HepG2 (cell line): Measurements from ENCODE around the gene ANKS3. TPM values are rescaled to one million over a fixed set of nuclear protein-coding genes. Genes with fewer than 3 reads are reported as not detected.

Experiments
- HCFC1 ChIP-seq: fragments of 150-350 bp; IDR thresholded peaks from 2 replicates; pipeline ENCODE4 v1.6.1; 2014; ENCODE audit warnings: low read depth, low read length
- KMT2B ChIP-seq: IDR thresholded peaks from 2 replicates; pipeline ENCODE4 v1.6.1; 2016; ENCODE audit warnings: missing genetic modification reagents, missing compliant biosample characterization
- LRRFIP1 ChIP-seq: sonication (generic); formaldehyde crosslinking; conservative IDR thresholded peaks from 2 replicates; pipeline ENCODE4 v1.4.0; 2020; ENCODE audit warnings: missing genetic modification reagents
- NFE2L1 ChIP-seq: sonication (generic); formaldehyde crosslinking; IDR thresholded peaks from 2 replicates; pipeline ENCODE4 v1.4.0; 2020; ENCODE audit warnings: missing genetic modification reagents, mild to moderate bottlenecking, borderline replicate concordance
- PHF5A ChIP-seq: IDR thresholded peaks from one replicate; pipeline ENCODE4 v1.6.1; 2018; ENCODE audit warnings: low read depth, missing genetic modification reagents; ENCODE audit not compliant: unreplicated experiment
- POLR2AphosphoS5 ChIP-seq: IDR thresholded peaks from 2 replicates; pipeline ENCODE4 v1.6.1; 2012; ENCODE audit warnings: low read depth, low read length
- TSC22D2 ChIP-seq: sonication (generic); formaldehyde crosslinking; IDR thresholded peaks from 2 replicates; pipeline ENCODE4 v1.5.1; 2020; ENCODE audit warnings: missing genetic modification reagents, mild to moderate bottlenecking, borderline replicate concordance
- YEATS4 ChIP-seq: sonication (generic); formaldehyde crosslinking; IDR thresholded peaks from 2 replicates; pipeline ENCODE4 v1.4.0; 2020; ENCODE audit warnings: missing genetic modification reagents, borderline replicate concordance
- ZBTB14 ChIP-seq: sonication (generic); formaldehyde crosslinking; IDR thresholded peaks from 2 replicates; pipeline ENCODE4 v1.4.0; 2020; ENCODE audit warnings: missing genetic modification reagents
- ZBTB39 ChIP-seq: sonication (generic); formaldehyde crosslinking; IDR thresholded peaks from 2 replicates; pipeline ENCODE4 v1.5.0; 2020; ENCODE audit warnings: missing genetic modification reagents
- ZFP37 ChIP-seq: sonication (generic); formaldehyde crosslinking; IDR thresholded peaks from 2 replicates; pipeline ENCODE4 v1.4.0; 2020; ENCODE audit warnings: missing genetic modification reagents, borderline replicate concordance
- ZNF280B ChIP-seq: sonication (generic); formaldehyde crosslinking; IDR thresholded peaks from 2 replicates; pipeline ENCODE4 v1.5.0; 2020; ENCODE audit warnings: missing genetic modification reagents, mild to moderate bottlenecking, borderline replicate concordance
- ZNF674 ChIP-seq: sonication (generic); formaldehyde crosslinking; IDR thresholded peaks from 2 replicates; pipeline ENCODE4 v1.5.0; 2020; ENCODE audit warnings: low read depth, mild to moderate bottlenecking, missing genetic modification reagents
- ZNF780A ChIP-seq: sonication (generic); formaldehyde crosslinking; IDR thresholded peaks from 2 replicates; pipeline ENCODE4 v1.8.0; 2022; ENCODE audit warnings: mild to moderate bottlenecking, missing genetic modification reagents, moderate library complexity
- ZNF879 ChIP-seq: sonication (generic); formaldehyde crosslinking; IDR thresholded peaks from 2 replicates; pipeline ENCODE4 v1.8.1; 2023; ENCODE audit warnings: missing genetic modification reagents
- polyA plus RNA-seq, 8 experiments: library from polyadenylated mRNA; depleted of rRNA in 3 of 8; stranded (reverse) in 7 of 8; unstranded in 1 of 8; fragments of >200 nt; fragmentation: Illumina TruSeq in 4 of 8; extraction: Trizol in 4 of 8; gene quantifications; 2 replicates each; pipeline versions ENCODE4 v1.2.1 to v1.2.3, GENCODE V29; 2011 to 2016; ENCODE audit warnings: low read depth in 4 of 8, missing spikeins in 1 of 8, mixed read lengths in 1 of 8; ENCODE audit not compliant: insufficient read depth in 1 of 8
- total RNA-seq, 5 experiments: library from RNA; depleted of rRNA; stranded (reverse); fragments of >200 nt; fragmentation: Illumina TruSeq; extraction: Trizol; gene quantifications; 2 replicates each; pipeline ENCODE4 v1.2.3, GENCODE V29; 2016; ENCODE audit warnings: low read depth in 1 of 5
- TF ChIP-seq, protein P1 (sequence below): sonication (generic); formaldehyde crosslinking; IDR thresholded peaks from 2 replicates; pipeline ENCODE4 v1.8.1; 2023; ENCODE audit warnings: mild to moderate bottlenecking, moderate library complexity, missing genetic modification reagents
- TF ChIP-seq, protein P2 (sequence below): sonication (generic); formaldehyde crosslinking; conservative IDR thresholded peaks from 2 replicates; pipeline ENCODE4 v1.4.0; 2020; ENCODE audit warnings: missing genetic modification reagents
- TF ChIP-seq, protein P3 (sequence below): sonication (generic); formaldehyde crosslinking; IDR thresholded peaks from 2 replicates; pipeline ENCODE4 v1.4.0; 2020; ENCODE audit warnings: missing genetic modification reagents

Gene ANKS3
- total and polyA plus RNA-seq, 2 of the 13 experiments (the other 11 are each of a cell fraction or from before 2014, with no cell fraction given): 11.4 to 15.9 TPM

DNA sequence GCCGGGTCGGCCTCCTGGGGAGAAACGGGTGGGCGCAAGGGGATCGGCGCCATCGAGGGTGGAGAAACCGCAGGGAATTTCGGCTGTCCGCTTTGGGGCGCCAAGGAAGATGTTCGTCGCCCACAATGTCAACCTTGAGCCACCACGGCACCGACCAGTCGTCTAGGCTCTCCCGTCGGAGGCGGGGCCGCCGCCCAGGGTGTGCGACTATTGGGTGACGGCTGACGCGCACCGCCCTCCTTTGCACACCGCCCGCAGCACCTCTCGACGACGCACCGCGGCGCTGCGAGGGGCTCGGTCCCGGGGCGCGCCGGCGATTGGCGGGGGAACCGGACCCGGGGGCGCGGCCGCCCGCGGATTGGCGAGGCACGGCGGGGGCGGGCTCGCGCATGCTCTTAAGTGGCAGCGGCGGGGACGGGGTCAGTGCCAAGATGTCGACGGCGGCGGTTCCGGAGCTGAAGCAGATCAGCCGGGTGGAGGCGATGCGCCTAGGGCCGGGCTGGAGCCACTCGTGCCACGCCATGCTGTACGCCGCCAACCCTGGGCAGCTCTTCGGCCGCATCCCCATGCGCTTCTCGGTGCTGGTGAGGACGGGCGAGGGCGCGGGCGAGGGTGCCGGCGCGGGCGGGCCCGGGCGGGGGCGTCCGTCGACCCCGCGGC is 40.6 kb downstream of the ANKS3 start, which contains the start of gene NUDT16L1 (continued):
- TF ChIP-seq, protein P1, sequence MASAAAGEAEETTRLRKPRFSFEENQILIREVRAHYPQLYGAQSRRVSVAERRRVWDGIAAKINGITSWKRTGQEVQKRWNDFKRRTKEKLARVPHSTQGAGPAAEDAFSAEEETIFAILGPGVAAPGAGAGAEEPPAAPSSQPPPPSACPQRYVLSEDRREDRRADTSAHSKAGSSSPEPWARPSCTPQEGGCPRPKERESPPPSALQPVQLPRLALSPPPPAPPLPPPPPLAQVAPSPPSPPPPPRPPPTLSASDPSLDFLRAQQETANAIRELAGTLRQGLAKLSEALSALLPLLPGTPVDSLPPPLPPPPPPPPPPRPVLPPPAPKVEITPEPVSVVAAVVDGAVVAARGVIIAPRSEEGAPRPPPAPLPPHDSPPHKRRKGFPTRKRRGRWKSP (CRISPR knock-in tag): no peak
- TF ChIP-seq HCFC1 (0 out of 2 replicates have a peak, but pooled peaks have one; percentile 6), ZBTB14 (CRISPR knock-in tag) (no peak; the same call in 1 of the 2 replicates), LRRFIP1 (no peak), TSC22D2 (no peak), ZNF879 (no peak), NFE2L1 (CRISPR knock-in tag) (no peak), PHF5A (CRISPR knock-in tag) (no peak), ZBTB39 (CRISPR knock-in tag) (no peak), POLR2AphosphoS5 (peak; percentile 69), ZNF674 (CRISPR knock-in tag) (0 out of 2 replicates have a peak, but pooled peaks have one; percentile 46), ZFP37 (CRISPR knock-in tag) (no peak), YEATS4 (CRISPR knock-in tag) (no peak), ZNF780A (no peak), KMT2B (CRISPR knock-in tag) (no peak), ZNF280B (CRISPR knock-in tag) (peak; percentile 17; the same call in 1 of the 2 replicates)
- TF ChIP-seq, protein P2, sequence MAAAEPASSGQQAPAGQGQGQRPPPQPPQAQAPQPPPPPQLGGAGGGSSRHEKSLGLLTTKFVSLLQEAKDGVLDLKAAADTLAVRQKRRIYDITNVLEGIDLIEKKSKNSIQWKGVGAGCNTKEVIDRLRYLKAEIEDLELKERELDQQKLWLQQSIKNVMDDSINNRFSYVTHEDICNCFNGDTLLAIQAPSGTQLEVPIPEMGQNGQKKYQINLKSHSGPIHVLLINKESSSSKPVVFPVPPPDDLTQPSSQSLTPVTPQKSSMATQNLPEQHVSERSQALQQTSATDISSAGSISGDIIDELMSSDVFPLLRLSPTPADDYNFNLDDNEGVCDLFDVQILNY: no peak
- TF ChIP-seq, protein P3, sequence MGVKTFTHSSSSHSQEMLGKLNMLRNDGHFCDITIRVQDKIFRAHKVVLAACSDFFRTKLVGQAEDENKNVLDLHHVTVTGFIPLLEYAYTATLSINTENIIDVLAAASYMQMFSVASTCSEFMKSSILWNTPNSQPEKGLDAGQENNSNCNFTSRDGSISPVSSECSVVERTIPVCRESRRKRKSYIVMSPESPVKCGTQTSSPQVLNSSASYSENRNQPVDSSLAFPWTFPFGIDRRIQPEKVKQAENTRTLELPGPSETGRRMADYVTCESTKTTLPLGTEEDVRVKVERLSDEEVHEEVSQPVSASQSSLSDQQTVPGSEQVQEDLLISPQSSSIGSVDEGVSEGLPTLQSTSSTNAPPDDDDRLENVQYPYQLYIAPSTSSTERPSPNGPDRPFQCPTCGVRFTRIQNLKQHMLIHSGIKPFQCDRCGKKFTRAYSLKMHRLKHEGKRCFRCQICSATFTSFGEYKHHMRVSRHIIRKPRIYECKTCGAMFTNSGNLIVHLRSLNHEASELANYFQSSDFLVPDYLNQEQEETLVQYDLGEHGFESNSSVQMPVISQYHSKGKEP (CRISPR knock-in tag): no peak
